IMR-90 (cell line): ENCODE data around the gene CRACDL. TPM values are rescaled to one million over a fixed set of nuclear protein-coding genes. Genes with fewer than 3 reads are reported as not detected.

Experiments
- ATAC-seq: fragments of 200-7000 bp; cut with Tn5 transposase; 2 replicates; pipeline ENCODE4 v1.9.1; 2020; ENCODE audit warnings: low read depth, mild to moderate bottlenecking, moderate library complexity
- BruUV-seq: library from RNA; stranded (reverse); fragments of 400-500 nt; replicated peaks from 2 replicates; lab custom pipeline; 2021; lab: Mats Ljungman, UMichigan
- CTCF ChIA-PET: fragments of 300-600 bp; formaldehyde crosslinking; extraction: SDS; loops from one replicate; lab custom pipeline; 2021; ENCODE audit warnings: antibody characterized with exemption; lab: Yijun Ruan, JAX
- POLR2A ChIA-PET: fragments of 300-600 bp; sonication (Branson Sonifier 250); formaldehyde crosslinking; loops from one replicate; lab custom pipeline; 2022; ENCODE audit warnings: antibody characterized with exemption; ENCODE audit not compliant: unreplicated experiment; lab: Charles Lee
- DNase-seq: peaks from one replicate; pipeline ENCODE4 v3.0.0; 2013
- H2AFZ ChIP-seq: replicated peaks from 2 replicates; pipeline ENCODE3; 2013; ENCODE audit warnings: low read length, mild to moderate bottlenecking; ENCODE audit not compliant: poor library complexity
- H2AK5ac ChIP-seq: 2 replicates; pipeline ENCODE4 v1.6.1; 2013; ENCODE audit warnings: low read depth, low read length, inconsistent platforms
- H2AK9ac ChIP-seq: replicated peaks from 2 replicates; pipeline ENCODE3; 2013; ENCODE audit warnings: mild to moderate bottlenecking, low read depth, low read length, moderate library complexity; ENCODE audit not compliant: poor library complexity
- H2BK120ac ChIP-seq: 2 replicates; pipeline ENCODE4 v1.6.1; 2013; ENCODE audit warnings: low read depth, low read length, inconsistent platforms
- H2BK15ac ChIP-seq: 3 replicates; pipeline ENCODE4 v1.6.1; 2013; ENCODE audit warnings: low read depth, low read length, inconsistent platforms
- H2BK20ac ChIP-seq: 2 replicates; pipeline ENCODE4 v1.6.1; 2013; ENCODE audit warnings: low read depth, mild to moderate bottlenecking, inconsistent platforms, low read length, moderate library complexity
- H2BK5ac ChIP-seq: 2 replicates; pipeline ENCODE4 v1.6.1; 2013; ENCODE audit warnings: mild to moderate bottlenecking, low read depth, low read length, inconsistent platforms; ENCODE audit not compliant: poor library complexity, severe bottlenecking
- H3K14ac ChIP-seq: replicated peaks from 2 replicates; pipeline ENCODE4 v1.6.1; 2013; ENCODE audit warnings: low read depth, low read length, inconsistent platforms
- H3K18ac ChIP-seq: 2 replicates; pipeline ENCODE4 v1.6.1; 2013; ENCODE audit warnings: low read depth, low read length, control low read depth
- H3K23ac ChIP-seq: 2 replicates; pipeline ENCODE4 v1.6.1; 2013; ENCODE audit warnings: low read depth, low read length, inconsistent platforms
- H3K27ac ChIP-seq: 2 replicates; pipeline ENCODE4 v1.5.1; 2013; ENCODE audit warnings: mild to moderate bottlenecking, control low read depth, low read length; ENCODE audit not compliant: insufficient read depth
- H3K27me3 ChIP-seq: 2 replicates; pipeline ENCODE4 v1.6.1; 2013; ENCODE audit warnings: low read length; ENCODE audit not compliant: control insufficient read depth, insufficient read depth
- H3K36me3 ChIP-seq: 2 replicates; pipeline ENCODE4 v1.6.1; 2013; ENCODE audit warnings: low read length, mixed read lengths; ENCODE audit not compliant: control insufficient read depth, insufficient read depth
- H3K4ac ChIP-seq: 2 replicates; pipeline ENCODE4 v1.6.1; 2013; ENCODE audit warnings: low read depth, low read length, inconsistent platforms
- H3K4me1 ChIP-seq: 2 replicates; pipeline ENCODE4 v1.6.1; 2013; ENCODE audit warnings: low read length, mixed read lengths; ENCODE audit not compliant: control insufficient read depth, insufficient read depth
- H3K4me2 ChIP-seq: 2 replicates; pipeline ENCODE4 v1.6.1; 2013; ENCODE audit warnings: low read depth, mild to moderate bottlenecking, control low read depth, low read length, moderate library complexity
- H3K4me3 ChIP-seq: 2 replicates; pipeline ENCODE4 v1.5.1; 2013; ENCODE audit warnings: low read depth, mild to moderate bottlenecking, control low read depth, low read length, moderate library complexity; ENCODE audit not compliant: insufficient read depth
- H3K56ac ChIP-seq: 2 replicates; pipeline ENCODE4 v1.6.1; 2013; ENCODE audit warnings: low read length, inconsistent platforms; ENCODE audit not compliant: insufficient read depth; ENCODE audit errors: extremely low read depth
- H3K79me1 ChIP-seq, 2 experiments: 2 replicates each; pipeline ENCODE4 v1.6.1; 2013; ENCODE audit warnings: low read length in 2 of 2, inconsistent platforms in 1 of 2, low read depth in 1 of 2
- H3K9ac ChIP-seq: 2 replicates; pipeline ENCODE4 v1.6.1; 2013; ENCODE audit warnings: low read depth, low read length, control low read depth
- H3K9me1 ChIP-seq: 2 replicates; pipeline ENCODE4 v1.6.1; 2013; ENCODE audit warnings: low read length, inconsistent platforms; ENCODE audit not compliant: insufficient read depth
- H3K9me3 ChIP-seq: 2 replicates; pipeline ENCODE4 v1.6.1; 2013; ENCODE audit warnings: low read length; ENCODE audit not compliant: control insufficient read depth, insufficient read depth
- H4K20me1 ChIP-seq: 2 replicates; pipeline ENCODE4 v1.6.1; 2013; ENCODE audit warnings: low read length, inconsistent platforms; ENCODE audit not compliant: insufficient read depth
- H4K5ac ChIP-seq: 2 replicates; pipeline ENCODE4 v1.6.1; 2013; ENCODE audit warnings: mild to moderate bottlenecking, low read depth, low read length, control low read depth
- H4K8ac ChIP-seq, 2 experiments: 2 replicates each; pipeline ENCODE4 v1.6.1; 2013; ENCODE audit warnings: low read depth in 2 of 2, low read length in 2 of 2, control low read depth in 1 of 2, inconsistent platforms in 1 of 2
- H4K91ac ChIP-seq: 2 replicates; pipeline ENCODE4 v1.6.1; 2013; ENCODE audit warnings: low read depth, low read length, inconsistent platforms; ENCODE audit not compliant: insufficient read depth
- CHD1 ChIP-seq: IDR thresholded peaks from 2 replicates; pipeline ENCODE4 v1.6.1; 2012; ENCODE audit warnings: low read depth, low read length, improper control_type of control experiment
- POLR2A ChIP-seq: IDR thresholded peaks from 2 replicates; pipeline ENCODE4 v1.6.1; 2012; ENCODE audit warnings: mild to moderate bottlenecking, low read depth, low read length
- RFX5 ChIP-seq: IDR thresholded peaks from 2 replicates; pipeline ENCODE4 v1.8.0; 2012; ENCODE audit warnings: low read depth, mild to moderate bottlenecking, low read length, moderate library complexity
- SMC3 ChIP-seq: fragments of 150-350 bp; IDR thresholded peaks from 2 replicates; pipeline ENCODE4 v1.6.1; 2016; ENCODE audit warnings: low read depth, mild to moderate bottlenecking, antibody characterized with exemption, low read length, moderate library complexity
- WGBS, 2 experiments: methylation state at CpG; one replicate each; pipeline versions ENCODE4 v1.1.5 to v1.1.7; 2013; ENCODE audit warnings: missing lambda C conversion rate in 2 of 2; ENCODE audit not compliant: insufficient read length in 1 of 2; ENCODE audit errors: extremely low coverage in 2 of 2; 5-methylcytosine and 5-hydroxymethylcytosine counted together
- dilution Hi-C: fragments of 300-500 bp; cut with HindIII; formaldehyde crosslinking; loops from one replicate; pipeline ENCODE4 v1.14.3; 2018; ENCODE audit warnings: low sequenced_read_pairs; ENCODE audit not compliant: unreplicated experiment
- in situ Hi-C: fragments of 300-500 bp; cut with MboI; formaldehyde crosslinking; loops from 3 replicates; pipeline ENCODE4 v1.14.3; 2019; ENCODE audit warnings: low sequenced_read_pairs, inconsistent platforms, mixed read lengths
- intact Hi-C: fragments of 100-400 bp; cut with micrococcal nuclease; formaldehyde crosslinking; loops from 2 replicates; pipeline ENCODE4 v1.10.0; 2022
- polyA plus RNA-seq, 3 experiments: library from polyadenylated mRNA; depleted of rRNA; stranded (reverse); fragments of >200 nt; gene quantifications; 2 replicates each; pipeline ENCODE4 v1.2.3, GENCODE V29; 2012; ENCODE audit warnings: low replicate concordance in 1 of 3
- total RNA-seq: library from RNA; depleted of rRNA; stranded (reverse); fragments of >200 nt; gene quantifications from 2 replicates; pipeline ENCODE4 v1.2.3, GENCODE V29; 2012
- TF ChIP-seq, protein P1 (sequence below): conservative IDR thresholded peaks from 2 replicates; pipeline ENCODE4 v1.5.1; 2012; ENCODE audit warnings: mild to moderate bottlenecking, low read depth, low read length, improper control_type of control experiment
- TF ChIP-seq, protein P2 (sequence below): fragments of 150-350 bp; IDR thresholded peaks from 2 replicates; pipeline ENCODE4 v1.6.1; 2016; ENCODE audit warnings: low read depth, mild to moderate bottlenecking, low read length, moderate library complexity, borderline replicate concordance
- TF ChIP-seq, protein P3 (sequence below): fragments of 150-350 bp; IDR thresholded peaks from 2 replicates; pipeline ENCODE4 v1.6.1; 2017; ENCODE audit warnings: mild to moderate bottlenecking, antibody characterized with exemption, low read length, low read depth

Gene CRACDL
- total and polyA plus RNA-seq, 2 of the 4 experiments (the other 2 are of a cell fraction), result not detected

DNA sequence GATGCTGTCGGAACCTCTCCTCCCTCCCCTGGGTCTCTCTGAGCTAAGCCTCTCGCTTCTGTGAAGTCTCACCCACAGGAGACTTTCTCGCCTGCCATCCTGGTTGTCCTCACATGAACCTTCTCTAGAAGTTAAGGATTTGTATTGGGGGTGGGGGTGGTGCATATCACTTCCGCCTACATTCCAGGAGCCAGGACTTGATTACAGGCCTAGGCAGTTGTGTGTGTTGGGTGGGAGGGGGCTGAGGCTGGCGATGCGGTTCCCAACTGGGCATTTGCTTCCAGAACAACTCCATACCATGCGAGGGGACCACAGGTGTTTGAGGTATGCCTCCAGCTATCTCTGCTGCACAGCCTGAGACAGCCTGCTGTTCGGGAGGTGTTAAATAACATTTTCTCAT, 148.3 kb downstream of the CRACDL start:
- Histone ChIP-seq H3K18ac (no peak overlapping the region), H2BK20ac (no peak overlapping the region), H3K27me3 (no peaks in the 10 kb centered on the region; the same call in 1 of the 2 replicates), H3K4me2 (no peak overlapping the region), H3K9ac (no peak overlapping the region), H3K14ac (no peak overlapping the region), H3K36me3 (no peaks in the 10 kb centered on the region), H2AK5ac (no peak overlapping the region), H3K79me1 (no peaks in the 10 kb centered on the region), H3K9me3 (no peaks in the 10 kb centered on the region), H3K4me1 (no peaks in the 10 kb centered on the region), H4K91ac (no peak overlapping the region), H3K27ac (no peak overlapping the region), H2AFZ (no peak overlapping the region), H2BK15ac (no peak overlapping the region), H2AK9ac (no peak overlapping the region), H3K4me3 (no peak overlapping the region), H3K9me1 (no peaks in the 10 kb centered on the region), H2BK120ac (no peak overlapping the region), H3K4ac (no peak overlapping the region), H4K20me1 (no peaks in the 10 kb centered on the region), H3K23ac (no peak overlapping the region), H3K56ac (no peak overlapping the region), H4K5ac (no peak overlapping the region), H4K8ac (no peak overlapping the region), H2BK5ac (no peak overlapping the region)
- POLR2A ChIA-PET, result no interaction called here
- in situ Hi-C loops, result no loop called here
- dilution Hi-C loops, result no loop called here
- ATAC-seq (no peak), DNase-seq (no peak)
- WGBS, 2 experiments, result no CpG with 5 or more reads among the region's 8 CpGs
- CTCF ChIA-PET, result no interaction called here
- intact Hi-C loops, result no loop called here
- BruUV-seq, result no TSS peak
- TF ChIP-seq, protein P1, sequence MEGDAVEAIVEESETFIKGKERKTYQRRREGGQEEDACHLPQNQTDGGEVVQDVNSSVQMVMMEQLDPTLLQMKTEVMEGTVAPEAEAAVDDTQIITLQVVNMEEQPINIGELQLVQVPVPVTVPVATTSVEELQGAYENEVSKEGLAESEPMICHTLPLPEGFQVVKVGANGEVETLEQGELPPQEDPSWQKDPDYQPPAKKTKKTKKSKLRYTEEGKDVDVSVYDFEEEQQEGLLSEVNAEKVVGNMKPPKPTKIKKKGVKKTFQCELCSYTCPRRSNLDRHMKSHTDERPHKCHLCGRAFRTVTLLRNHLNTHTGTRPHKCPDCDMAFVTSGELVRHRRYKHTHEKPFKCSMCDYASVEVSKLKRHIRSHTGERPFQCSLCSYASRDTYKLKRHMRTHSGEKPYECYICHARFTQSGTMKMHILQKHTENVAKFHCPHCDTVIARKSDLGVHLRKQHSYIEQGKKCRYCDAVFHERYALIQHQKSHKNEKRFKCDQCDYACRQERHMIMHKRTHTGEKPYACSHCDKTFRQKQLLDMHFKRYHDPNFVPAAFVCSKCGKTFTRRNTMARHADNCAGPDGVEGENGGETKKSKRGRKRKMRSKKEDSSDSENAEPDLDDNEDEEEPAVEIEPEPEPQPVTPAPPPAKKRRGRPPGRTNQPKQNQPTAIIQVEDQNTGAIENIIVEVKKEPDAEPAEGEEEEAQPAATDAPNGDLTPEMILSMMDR, result no peak
- TF ChIP-seq RFX5 (no peak), CHD1 (no peak), POLR2A (no peak), SMC3 (no peak)
- TF ChIP-seq, protein P2, sequence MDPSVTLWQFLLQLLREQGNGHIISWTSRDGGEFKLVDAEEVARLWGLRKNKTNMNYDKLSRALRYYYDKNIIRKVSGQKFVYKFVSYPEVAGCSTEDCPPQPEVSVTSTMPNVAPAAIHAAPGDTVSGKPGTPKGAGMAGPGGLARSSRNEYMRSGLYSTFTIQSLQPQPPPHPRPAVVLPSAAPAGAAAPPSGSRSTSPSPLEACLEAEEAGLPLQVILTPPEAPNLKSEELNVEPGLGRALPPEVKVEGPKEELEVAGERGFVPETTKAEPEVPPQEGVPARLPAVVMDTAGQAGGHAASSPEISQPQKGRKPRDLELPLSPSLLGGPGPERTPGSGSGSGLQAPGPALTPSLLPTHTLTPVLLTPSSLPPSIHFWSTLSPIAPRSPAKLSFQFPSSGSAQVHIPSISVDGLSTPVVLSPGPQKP, result no peak
- TF ChIP-seq, protein P3, sequence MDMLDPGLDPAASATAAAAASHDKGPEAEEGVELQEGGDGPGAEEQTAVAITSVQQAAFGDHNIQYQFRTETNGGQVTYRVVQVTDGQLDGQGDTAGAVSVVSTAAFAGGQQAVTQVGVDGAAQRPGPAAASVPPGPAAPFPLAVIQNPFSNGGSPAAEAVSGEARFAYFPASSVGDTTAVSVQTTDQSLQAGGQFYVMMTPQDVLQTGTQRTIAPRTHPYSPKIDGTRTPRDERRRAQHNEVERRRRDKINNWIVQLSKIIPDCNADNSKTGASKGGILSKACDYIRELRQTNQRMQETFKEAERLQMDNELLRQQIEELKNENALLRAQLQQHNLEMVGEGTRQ, result no peak
